Measurements from ENCODE around the gene NPB. TPM values are rescaled to one million over a fixed set of nuclear protein-coding genes. Genes with fewer than 3 reads are reported as not detected.

The NPB gene
- total and polyA plus RNA-seq, 2 donors (not counting 1 experiment from before 2014, with no cell fraction given) = 0.44 TPM; not detected in 1

DNA sequence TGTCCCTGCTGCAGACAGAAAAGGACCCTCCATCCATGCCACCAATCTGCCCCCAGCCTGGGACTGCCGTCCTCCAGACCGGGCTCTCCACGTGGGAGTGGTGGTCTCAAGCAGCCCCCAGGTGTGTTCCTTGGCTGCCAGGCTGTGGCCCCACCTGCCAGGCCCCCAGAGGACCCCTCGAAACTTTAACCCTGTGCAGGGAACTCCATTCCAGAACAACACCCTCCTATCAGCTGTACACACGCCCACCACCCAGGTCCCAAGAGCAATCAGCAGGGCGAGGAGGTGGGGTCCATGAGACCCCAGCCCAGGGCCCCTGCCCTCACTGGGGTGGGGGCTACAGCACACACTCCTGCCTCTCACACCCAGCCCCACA, 33.7 kb downstream of the NPB start:
- Histone ChIP-seq H3K36me3 (replicated peaks in 1 of 2; ENCODE audit: control extremely low read depth in 1 of 2, control insufficient read depth in 1 of 2, extremely low read depth in 1 of 2, insufficient read depth in 2 of 2, low read length in 1 of 2) (no peaks in the 10 kb centered on the region), H3K27me3 (replicated peaks in 1 of 4; ENCODE audit: control extremely low read depth in 1 of 4, control insufficient read depth in 3 of 4, insufficient read depth in 4 of 4, low read length in 3 of 4) (peaks cover 0 to 5% (median under 1%) of the 10 kb centered on the region in 4 experiments), H3K4me3 (ENCODE audit: control extremely low read depth in 1 of 5, extremely low read depth in 1 of 5, insufficient read depth in 1 of 5, low read depth in 2 of 5, low read length in 4 of 5) (no peak overlapping the region), H2AFZ (ENCODE audit: insufficient read depth, low read depth, low read length, poor library complexity, severe bottlenecking) (no peak overlapping the region), H3K79me2 (ENCODE audit: control insufficient read depth, insufficient read depth, low read length) (no peaks in the 10 kb centered on the region), H3K27ac (ENCODE audit: low read length in 2 of 2) (no peak overlapping the region), H3K9me3 (ENCODE audit: control extremely low read depth in 1 of 3, control insufficient read depth in 2 of 3, insufficient read depth in 1 of 3, low read length in 2 of 3) (no peaks in the 10 kb centered on the region), H3K4me2 (replicated peaks; ENCODE audit: low read depth, low read length, poor library complexity, severe bottlenecking) (no peak overlapping the region), H4K20me1 (ENCODE audit: control insufficient read depth, insufficient read depth, low read length, poor library complexity, severe bottlenecking) (no peaks in the 10 kb centered on the region), H3K9ac (ENCODE audit: low read length) (no peak overlapping the region), H3K4me1 (ENCODE audit: control insufficient read depth in 2 of 2, insufficient read depth in 2 of 2, low read length in 2 of 2) (peaks cover 10 to 14% of the 10 kb centered on the region in 2 donors)
- no peak for ATAC-seq (ENCODE audit: low read depth)
- Mint-ChIP-seq H3K27ac (no peak overlapping the region), H3K27me3 (peaks cover 12% of the 10 kb centered on the region), H3K4me3 (peak overlapping the region; percentile 66), H3K9me3 (ENCODE audit: insufficient read depth) (no peaks in the 10 kb centered on the region), H3K4me1 (peaks cover 11% of the 10 kb centered on the region)
- 94% methylated on average over 6 of the region's 6 CpGs for WGBS (ENCODE audit: insufficient coverage)
- intact Hi-C loops (cut with micrococcal nuclease) = no loop called here
- TF ChIP-seq, protein P1, sequence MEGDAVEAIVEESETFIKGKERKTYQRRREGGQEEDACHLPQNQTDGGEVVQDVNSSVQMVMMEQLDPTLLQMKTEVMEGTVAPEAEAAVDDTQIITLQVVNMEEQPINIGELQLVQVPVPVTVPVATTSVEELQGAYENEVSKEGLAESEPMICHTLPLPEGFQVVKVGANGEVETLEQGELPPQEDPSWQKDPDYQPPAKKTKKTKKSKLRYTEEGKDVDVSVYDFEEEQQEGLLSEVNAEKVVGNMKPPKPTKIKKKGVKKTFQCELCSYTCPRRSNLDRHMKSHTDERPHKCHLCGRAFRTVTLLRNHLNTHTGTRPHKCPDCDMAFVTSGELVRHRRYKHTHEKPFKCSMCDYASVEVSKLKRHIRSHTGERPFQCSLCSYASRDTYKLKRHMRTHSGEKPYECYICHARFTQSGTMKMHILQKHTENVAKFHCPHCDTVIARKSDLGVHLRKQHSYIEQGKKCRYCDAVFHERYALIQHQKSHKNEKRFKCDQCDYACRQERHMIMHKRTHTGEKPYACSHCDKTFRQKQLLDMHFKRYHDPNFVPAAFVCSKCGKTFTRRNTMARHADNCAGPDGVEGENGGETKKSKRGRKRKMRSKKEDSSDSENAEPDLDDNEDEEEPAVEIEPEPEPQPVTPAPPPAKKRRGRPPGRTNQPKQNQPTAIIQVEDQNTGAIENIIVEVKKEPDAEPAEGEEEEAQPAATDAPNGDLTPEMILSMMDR (IDR thresholded peaks at IDR 0.05) = no peak
- TF ChIP-seq EZH2 (IDR thresholded peaks at IDR 0.05; ENCODE audit: borderline replicate concordance, insufficient read depth, low read depth, low read length, poor library complexity, severe bottlenecking) = no peak
- ChIA-PET CTCF (interaction anchor here (0.7 kb wide), 1 partner anchor 140 kb away, joined by 3 read pairs; no protein-coding TSS in a partner anchor), POLR2A (interaction anchor here (0.9 kb wide), 1 partner anchor 8 kb away, joined by 3 read pairs; the partner anchor contains the start of gene MAFG)
- DNase-seq = no peak

GRCh38 chr17:81939218-81939617, 37.2 kb downstream of the NPB start:
- no peaks in the 10 kb centered on the region for H3K79me2 ChIP-seq (ENCODE audit: control insufficient read depth, insufficient read depth, low read length)
- no peaks in the 10 kb centered on the region for H3K9me3 Mint-ChIP-seq (ENCODE audit: insufficient read depth)

More at GRCh38 chr17:81939218-81939617, 37.2 kb downstream of the NPB start:
- H3K27me3 ChIP-seq (replicated peaks in 1 of 4; ENCODE audit: control extremely low read depth in 1 of 4, control insufficient read depth in 3 of 4, insufficient read depth in 4 of 4, low read length in 3 of 4) = peaks cover 0 to 19% (median 2%) of the 10 kb centered on the region in 4 experiments
- DNase-seq = no peak
- POLR2A ChIA-PET = no interaction called here
- H3K4me2 ChIP-seq (replicated peaks; ENCODE audit: low read depth, low read length, poor library complexity, severe bottlenecking) = no peak overlapping the region
- TF ChIP-seq, protein P1 (IDR thresholded peaks at IDR 0.05) = no peak
- intact Hi-C loops (cut with micrococcal nuclease) = no loop called here
- H3K9ac ChIP-seq (ENCODE audit: low read length) = no peak overlapping the region
- no peak overlapping the region for H3K27ac ChIP-seq (ENCODE audit: low read length in 2 of 2)
- no peaks in the 10 kb centered on the region for H3K9me3 ChIP-seq (ENCODE audit: control extremely low read depth in 1 of 3, control insufficient read depth in 2 of 3, insufficient read depth in 1 of 3, low read length in 2 of 3)
- no peak overlapping the region for H3K27ac Mint-ChIP-seq
- peaks cover 11% of the 10 kb centered on the region for H3K4me1 Mint-ChIP-seq
- no peaks in the 10 kb centered on the region for H3K36me3 ChIP-seq (replicated peaks in 1 of 2; ENCODE audit: control extremely low read depth in 1 of 2, control insufficient read depth in 1 of 2, extremely low read depth in 1 of 2, insufficient read depth in 2 of 2, low read length in 1 of 2)
- H3K4me3 ChIP-seq (ENCODE audit: control extremely low read depth in 1 of 5, extremely low read depth in 1 of 5, insufficient read depth in 1 of 5, low read depth in 2 of 5, low read length in 4 of 5) = no peak overlapping the region
- ATAC-seq (ENCODE audit: low read depth) = no peak
- 55% methylated on average over 15 of the region's 15 CpGs for WGBS (ENCODE audit: insufficient coverage)
- CTCF ChIA-PET = interaction anchor here (0.6 kb wide), 1 partner anchor 14 kb away, joined by 3 read pairs; no protein-coding TSS in a partner anchor
- H3K4me1 ChIP-seq (ENCODE audit: control insufficient read depth in 2 of 2, insufficient read depth in 2 of 2, low read length in 2 of 2) = peaks cover 10 to 18% of the 10 kb centered on the region in 2 donors
- H3K27me3 Mint-ChIP-seq = peaks cover 5% of the 10 kb centered on the region
- no peaks in the 10 kb centered on the region for H4K20me1 ChIP-seq (ENCODE audit: control insufficient read depth, insufficient read depth, low read length, poor library complexity, severe bottlenecking)
- no peak overlapping the region for H3K4me3 Mint-ChIP-seq
- H2AFZ ChIP-seq (ENCODE audit: insufficient read depth, low read depth, low read length, poor library complexity, severe bottlenecking) = no peak overlapping the region

Measured in B cell (primary cell).